PC-3 (cell line): Measurements from ENCODE around the gene PHEX. TPM values are rescaled to one million over a fixed set of nuclear protein-coding genes. Genes with fewer than 3 reads are reported as not detected.

Source experiments
- ATAC-seq: fragments of 200-7000 bp; cut with Tn5 transposase; 2 replicates; pipeline ENCODE4 v1.9.1; 2020; ENCODE audit warnings: mild to moderate bottlenecking, moderate library complexity
- BruUV-seq: library from RNA; stranded (reverse); fragments of 400-500 nt; replicated peaks from 2 replicates; lab custom pipeline; 2021; lab: Mats Ljungman, UMichigan
- CTCF ChIA-PET: fragments of 300-600 bp; sonication (Branson Sonifier 250); formaldehyde crosslinking; loops from one replicate; lab custom pipeline; 2022; ENCODE audit warnings: antibody characterized with exemption; lab: Charles Lee
- POLR2A ChIA-PET: fragments of 300-600 bp; sonication (Branson Sonifier 250); formaldehyde crosslinking; loops from one replicate; lab custom pipeline; 2022; ENCODE audit warnings: antibody characterized with exemption; ENCODE audit not compliant: unreplicated experiment; lab: Charles Lee
- DNase-seq: peaks from one replicate; pipeline ENCODE4 v3.0.0-alpha.2; 2015
- H2AFZ ChIP-seq: fragments of 300-600 bp; sonication (generic); 2 replicates; pipeline ENCODE4 v1.6.0; 2016; ENCODE audit warnings: antibody characterized with exemption, low read length
- H3F3A ChIP-seq: fragments of 300-600 bp; sonication (generic); one replicate; pipeline ENCODE4 v1.6.0; 2017; ENCODE audit warnings: antibody characterized with exemption, low read length, control low read depth, mild to moderate bottlenecking; ENCODE audit not compliant: unreplicated experiment
- H3K27ac ChIP-seq: fragments of 300-600 bp; sonication (generic); 2 replicates; pipeline ENCODE4 v1.5.1; 2016; ENCODE audit warnings: mild to moderate bottlenecking, low read length
- H3K27me3 ChIP-seq: fragments of 300-600 bp; sonication (generic); 2 replicates; pipeline ENCODE4 v1.6.1; 2016; ENCODE audit warnings: low read length, mixed read lengths
- H3K36me3 ChIP-seq: fragments of 300-600 bp; sonication (generic); 2 replicates; pipeline ENCODE4 v1.6.1; 2016; ENCODE audit warnings: low read depth, mixed run types, low read length, mixed read lengths
- H3K4me1 ChIP-seq: fragments of 300-600 bp; sonication (generic); 2 replicates; pipeline ENCODE4 v1.5.1; 2016; ENCODE audit warnings: low read length; ENCODE audit not compliant: insufficient read depth
- H3K4me2 ChIP-seq: fragments of 300-600 bp; sonication (generic); 2 replicates; pipeline ENCODE4 v1.6.0; 2016; ENCODE audit warnings: low read length
- H3K4me3 ChIP-seq: fragments of 300-600 bp; sonication (generic); 2 replicates; pipeline ENCODE4 v1.5.1; 2016; ENCODE audit warnings: mild to moderate bottlenecking, low read length, mixed read lengths
- H3K79me2 ChIP-seq: fragments of 300-600 bp; sonication (generic); 2 replicates; pipeline ENCODE4 v1.6.1; 2017; ENCODE audit warnings: low read length, mixed read lengths
- H3K9ac ChIP-seq: fragments of 300-600 bp; sonication (generic); 2 replicates; pipeline ENCODE4 v1.6.0; 2016; ENCODE audit warnings: mild to moderate bottlenecking, low read length
- H3K9me2 ChIP-seq: fragments of 300-600 bp; sonication (generic); replicated peaks from 2 replicates; pipeline ENCODE4 v1.6.1; 2016; ENCODE audit warnings: mixed run types, low read length, mixed read lengths
- H3K9me3 ChIP-seq: fragments of 300-600 bp; sonication (generic); 2 replicates; pipeline ENCODE4 v1.6.1; 2016; ENCODE audit warnings: low read length, mixed read lengths
- H4K20me1 ChIP-seq: fragments of 300-600 bp; sonication (generic); 2 replicates; pipeline ENCODE4 v1.6.1; 2016; ENCODE audit warnings: low read length, mixed read lengths
- EZH2 ChIP-seq: fragments of 300-600 bp; sonication (generic); IDR thresholded peaks from one replicate; pipeline ENCODE4 v1.6.1; 2017; ENCODE audit warnings: antibody characterized with exemption, mild to moderate bottlenecking, low read length; ENCODE audit not compliant: unreplicated experiment
- EZH2phosphoT487 ChIP-seq: fragments of 300-600 bp; sonication (generic); IDR thresholded peaks from 2 replicates; pipeline ENCODE4 v1.6.1; 2018; ENCODE audit warnings: mild to moderate bottlenecking, antibody characterized with exemption, low read length, borderline replicate concordance
- intact Hi-C: fragments of 100-400 bp; cut with micrococcal nuclease; formaldehyde crosslinking; loops from 2 replicates; pipeline ENCODE4 v1.9.0; 2023
- total RNA-seq: library from RNA; depleted of rRNA; stranded (reverse); fragments of >200 nt; gene quantifications from 2 replicates; pipeline ENCODE4 v1.2.3, GENCODE V29; 2014
- TF ChIP-seq, protein P1 (sequence below): fragments of 300-600 bp; sonication (generic); conservative IDR thresholded peaks from 2 replicates; pipeline ENCODE4 v1.5.1; 2017; ENCODE audit warnings: antibody characterized with exemption, low read depth, mild to moderate bottlenecking, low read length

Gene PHEX
- total RNA-seq, 1 experiment from 2014 or later: 0.62 TPM

DNA sequence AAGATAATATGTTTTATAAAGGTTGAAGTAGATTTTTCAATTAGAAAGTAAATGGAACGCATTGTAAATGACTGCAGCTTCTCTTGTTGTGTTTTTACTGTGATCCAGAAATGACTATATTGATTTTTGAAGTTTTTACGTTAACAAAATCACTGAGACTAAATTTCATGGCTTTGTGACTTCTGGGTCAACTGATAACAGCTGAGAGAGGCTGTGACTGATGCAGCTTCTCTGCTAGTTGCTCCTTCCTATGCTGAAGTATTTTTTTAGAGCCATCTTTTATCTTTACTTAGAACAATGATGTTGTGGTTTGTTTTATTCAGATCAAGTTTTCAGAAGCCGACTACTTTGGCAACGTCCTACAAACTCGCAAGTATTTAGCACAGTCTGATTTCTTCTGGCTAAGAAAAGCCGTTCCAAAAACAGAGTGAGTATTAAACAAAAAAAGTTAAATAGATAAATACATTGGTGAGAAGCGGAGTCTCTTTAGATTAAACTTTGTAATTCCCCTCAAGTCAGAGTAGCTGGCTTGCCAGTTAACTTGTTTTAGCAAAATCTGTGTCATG is 145.9 kb downstream of the PHEX start:
- Histone ChIP-seq H3K27ac (no peak overlapping the region), H3K27me3 (no peaks in the 10 kb centered on the region), H3K9me2 (no peaks in the 10 kb centered on the region), H3F3A (no peaks in the 10 kb centered on the region), H4K20me1 (no peaks in the 10 kb centered on the region), H3K36me3 (no peaks in the 10 kb centered on the region), H3K4me3 (no peak overlapping the region), H3K9me3 (no peaks in the 10 kb centered on the region), H3K9ac (no peak overlapping the region), H3K79me2 (no peaks in the 10 kb centered on the region), H3K4me2 (no peak overlapping the region), H3K4me1 (no peaks in the 10 kb centered on the region), H2AFZ (no peak overlapping the region)
- TF ChIP-seq, protein P1, sequence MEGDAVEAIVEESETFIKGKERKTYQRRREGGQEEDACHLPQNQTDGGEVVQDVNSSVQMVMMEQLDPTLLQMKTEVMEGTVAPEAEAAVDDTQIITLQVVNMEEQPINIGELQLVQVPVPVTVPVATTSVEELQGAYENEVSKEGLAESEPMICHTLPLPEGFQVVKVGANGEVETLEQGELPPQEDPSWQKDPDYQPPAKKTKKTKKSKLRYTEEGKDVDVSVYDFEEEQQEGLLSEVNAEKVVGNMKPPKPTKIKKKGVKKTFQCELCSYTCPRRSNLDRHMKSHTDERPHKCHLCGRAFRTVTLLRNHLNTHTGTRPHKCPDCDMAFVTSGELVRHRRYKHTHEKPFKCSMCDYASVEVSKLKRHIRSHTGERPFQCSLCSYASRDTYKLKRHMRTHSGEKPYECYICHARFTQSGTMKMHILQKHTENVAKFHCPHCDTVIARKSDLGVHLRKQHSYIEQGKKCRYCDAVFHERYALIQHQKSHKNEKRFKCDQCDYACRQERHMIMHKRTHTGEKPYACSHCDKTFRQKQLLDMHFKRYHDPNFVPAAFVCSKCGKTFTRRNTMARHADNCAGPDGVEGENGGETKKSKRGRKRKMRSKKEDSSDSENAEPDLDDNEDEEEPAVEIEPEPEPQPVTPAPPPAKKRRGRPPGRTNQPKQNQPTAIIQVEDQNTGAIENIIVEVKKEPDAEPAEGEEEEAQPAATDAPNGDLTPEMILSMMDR: no peak
- TF ChIP-seq EZH2phosphoT487: no peak
- no peak for TF ChIP-seq EZH2
- DNase-seq (no peak), ATAC-seq (no peak)
- CTCF ChIA-PET: no interaction called here
- BruUV-seq: no TSS peak
- POLR2A ChIA-PET: no interaction called here
- intact Hi-C loops: no loop called here

DNA sequence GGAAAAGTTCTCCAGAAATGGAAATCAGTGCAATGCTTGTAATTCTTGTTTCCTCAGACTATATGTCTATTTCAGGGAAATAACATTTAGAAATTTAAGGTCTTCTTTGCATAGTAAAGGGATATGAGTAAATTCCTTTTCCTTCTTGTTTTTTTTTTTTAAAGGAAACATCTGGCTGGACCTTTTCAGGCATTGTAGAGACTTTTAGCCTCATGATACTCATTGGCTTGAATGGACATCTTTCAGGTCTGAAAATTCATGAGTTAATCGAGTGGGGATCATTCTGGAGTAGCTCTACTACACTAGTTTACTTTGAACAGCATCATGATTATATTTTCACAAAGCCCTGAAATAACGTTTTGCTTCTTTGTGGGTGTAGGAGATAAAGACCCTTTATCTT is 152.0 kb downstream of the PHEX start:
- no peaks in the 10 kb centered on the region for H3K9me2 ChIP-seq
- CTCF ChIA-PET: no interaction called here
- H4K20me1 ChIP-seq: no peaks in the 10 kb centered on the region
- no peak overlapping the region for H3K4me3 ChIP-seq
- H3K4me1 ChIP-seq: peaks cover 9% of the 10 kb centered on the region; the same call in 1 of the 2 replicates
- POLR2A ChIA-PET: no interaction called here
- no peak overlapping the region for H2AFZ ChIP-seq
- TF ChIP-seq EZH2phosphoT487: no peak
- no peak for TF ChIP-seq EZH2
- TF ChIP-seq, protein P1: no peak
- no TSS peak for BruUV-seq
- H3K9ac ChIP-seq: no peak overlapping the region
- ATAC-seq (no peak), DNase-seq (no peak)
- intact Hi-C loops: no loop called here
- H3K4me2 ChIP-seq: no peak overlapping the region
- no peaks in the 10 kb centered on the region for H3K36me3 ChIP-seq
- no peak overlapping the region for H3K27ac ChIP-seq
- H3K9me3 ChIP-seq: no peaks in the 10 kb centered on the region
- H3K27me3 ChIP-seq: no peaks in the 10 kb centered on the region
- no peaks in the 10 kb centered on the region for H3F3A ChIP-seq
- no peaks in the 10 kb centered on the region for H3K79me2 ChIP-seq

DNA sequence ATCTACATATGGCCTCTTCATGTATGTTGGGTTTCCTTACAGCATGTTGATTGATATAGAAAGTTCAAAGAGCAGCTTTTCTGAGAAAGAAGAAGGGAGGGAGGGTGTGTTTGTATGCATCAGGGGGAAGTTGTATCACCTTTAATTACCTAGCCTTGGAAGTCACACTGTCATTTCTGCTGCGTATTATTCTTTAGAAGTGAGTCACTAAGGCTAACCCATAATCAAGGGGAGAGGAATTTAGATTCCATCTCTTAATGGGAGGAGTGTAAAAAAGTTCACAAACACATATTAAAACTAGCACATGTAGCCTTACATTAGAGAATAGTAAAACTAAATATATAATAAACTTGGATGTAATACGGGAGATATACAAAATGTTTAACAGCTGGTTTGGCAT is 154.0 kb downstream of the PHEX start:
- Histone ChIP-seq H3K4me2 (no peak overlapping the region), H3K9me3 (no peaks in the 10 kb centered on the region), H3K27ac (no peak overlapping the region), H3K79me2 (no peaks in the 10 kb centered on the region), H3K4me1 (peaks cover 9% of the 10 kb centered on the region; the same call in 1 of the 2 replicates), H3K36me3 (no peaks in the 10 kb centered on the region), H3K4me3 (no peak overlapping the region), H2AFZ (no peak overlapping the region), H3F3A (no peaks in the 10 kb centered on the region), H3K9ac (no peak overlapping the region), H4K20me1 (no peaks in the 10 kb centered on the region), H3K27me3 (no peaks in the 10 kb centered on the region), H3K9me2 (no peaks in the 10 kb centered on the region)
- BruUV-seq: no TSS peak
- intact Hi-C loops: no loop called here
- DNase-seq: no peak
- no peak for ATAC-seq
- POLR2A ChIA-PET: no interaction called here
- TF ChIP-seq EZH2phosphoT487 (no peak), EZH2 (no peak)
- TF ChIP-seq, protein P1: no peak
- CTCF ChIA-PET: no interaction called here
